Thyroid gland (tissue), 4 donors: ENCODE measurements around the gene TFCP2L1. TPM values are rescaled to one million over a fixed set of nuclear protein-coding genes. Genes with fewer than 3 reads are reported as not detected.

Source experiments
- DNase-seq, 2 donors: peaks; one replicate each; pipeline ENCODE4 v3.0.0-alpha.2; 2019
- H3K27ac ChIP-seq, 3 donors: fragments of 200-600 bp; sonication (generic); 1 replicate in 2 of 3; 2 replicates in 1 of 3; pipeline ENCODE4 v1.5.1; 2016 to 2019; ENCODE audit warnings: mild to moderate bottlenecking in 1 of 3, moderate library complexity in 1 of 3
- H3K27me3 ChIP-seq: fragments of 200-600 bp; sonication (generic); one replicate; pipeline ENCODE4 v1.5.1; 2019
- H3K36me3 ChIP-seq, 2 donors: fragments of 200-600 bp; sonication (generic); one replicate each; pipeline ENCODE4 v1.5.1; 2016 to 2019
- H3K4me1 ChIP-seq, 2 donors: fragments of 200-600 bp; sonication (generic); one replicate each; pipeline ENCODE4 v1.5.1; 2017 to 2019
- H3K4me3 ChIP-seq, 3 donors: fragments of 200-600 bp; sonication (generic); replicated peaks in 1 of 3; 1 replicate in 2 of 3; 2 replicates in 1 of 3; pipeline ENCODE4 v1.5.1; 2016; ENCODE audit warnings: mild to moderate bottlenecking in 1 of 3
- H3K9me3 ChIP-seq: fragments of 200-600 bp; sonication (generic); one replicate; pipeline ENCODE4 v1.5.1; 2017
- POLR2A ChIP-seq, 2 donors: fragments of 450-650 bp; IDR thresholded peaks; one replicate each; pipeline ENCODE4 v1.6.1; 2017; ENCODE audit warnings: antibody characterized with exemption in 2 of 2, mild to moderate bottlenecking in 2 of 2, moderate library complexity in 1 of 2
- WGBS, 2 donors: methylation state at CpG; one replicate each; pipeline ENCODE4 v1.1.5; 2017; 5-methylcytosine and 5-hydroxymethylcytosine counted together
- intact Hi-C: fragments of 100-400 bp; cut with DNase I; formaldehyde crosslinking; loops from one replicate; pipeline ENCODE4 v1.15.1; 2023
- total RNA-seq, 4 donors: library from RNA; depleted of rRNA; stranded (reverse); fragments of >200 nt; gene quantifications; one replicate each; pipeline ENCODE4 v1.2.3, GENCODE V29; 2016
- TF ChIP-seq, protein P1 (sequence below), 6 experiments: fragments of 200-600 bp in 3 of 6; fragments of 450-650 bp in 3 of 6; sonication (generic) in 3 of 6; IDR thresholded peaks; one replicate each; pipeline ENCODE4 v1.5.1; 2016 to 2019; ENCODE audit warnings: antibody characterized with exemption in 6 of 6, mild to moderate bottlenecking in 2 of 6, inconsistent platforms in 1 of 6, moderate library complexity in 1 of 6

Gene TFCP2L1
- total RNA-seq, 4 donors from 2014 or later, result 97.4 to 188 (median 146) TPM

DNA sequence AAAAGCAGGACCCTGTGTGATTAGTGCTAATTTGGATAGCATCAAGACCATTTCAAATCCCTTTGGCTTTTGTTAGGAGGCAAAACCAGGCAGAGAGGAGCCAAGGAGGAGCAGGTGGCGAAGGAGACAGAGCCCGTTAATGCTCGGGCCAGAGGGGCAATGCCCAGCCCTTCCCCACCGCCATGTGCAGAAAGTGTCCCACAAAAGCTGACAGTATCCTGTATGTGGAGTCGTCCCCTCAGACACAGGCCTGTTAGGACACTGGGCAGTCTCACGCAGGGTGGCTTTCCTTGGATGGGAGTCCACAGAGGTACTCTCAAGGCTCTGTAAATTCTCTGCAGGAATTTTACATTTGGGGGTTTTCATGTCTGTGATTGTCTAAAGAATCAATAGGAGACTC lies 44.8 kb upstream of the TFCP2L1 start:
- 91 to 92% methylated on average over 6 of the region's 6 CpGs for WGBS, 2 donors
- DNase-seq, result no peak
- H3K27me3 ChIP-seq, result no peaks in the 10 kb centered on the region
- no peaks in the 10 kb centered on the region for H3K4me1 ChIP-seq
- H3K27ac ChIP-seq, result no peak overlapping the region
- no peaks in the 10 kb centered on the region for H3K36me3 ChIP-seq
- intact Hi-C loops, result no loop called here
- no peak for TF ChIP-seq POLR2A (IDR thresholded peaks at IDR 0.05)
- TF ChIP-seq, protein P1, sequence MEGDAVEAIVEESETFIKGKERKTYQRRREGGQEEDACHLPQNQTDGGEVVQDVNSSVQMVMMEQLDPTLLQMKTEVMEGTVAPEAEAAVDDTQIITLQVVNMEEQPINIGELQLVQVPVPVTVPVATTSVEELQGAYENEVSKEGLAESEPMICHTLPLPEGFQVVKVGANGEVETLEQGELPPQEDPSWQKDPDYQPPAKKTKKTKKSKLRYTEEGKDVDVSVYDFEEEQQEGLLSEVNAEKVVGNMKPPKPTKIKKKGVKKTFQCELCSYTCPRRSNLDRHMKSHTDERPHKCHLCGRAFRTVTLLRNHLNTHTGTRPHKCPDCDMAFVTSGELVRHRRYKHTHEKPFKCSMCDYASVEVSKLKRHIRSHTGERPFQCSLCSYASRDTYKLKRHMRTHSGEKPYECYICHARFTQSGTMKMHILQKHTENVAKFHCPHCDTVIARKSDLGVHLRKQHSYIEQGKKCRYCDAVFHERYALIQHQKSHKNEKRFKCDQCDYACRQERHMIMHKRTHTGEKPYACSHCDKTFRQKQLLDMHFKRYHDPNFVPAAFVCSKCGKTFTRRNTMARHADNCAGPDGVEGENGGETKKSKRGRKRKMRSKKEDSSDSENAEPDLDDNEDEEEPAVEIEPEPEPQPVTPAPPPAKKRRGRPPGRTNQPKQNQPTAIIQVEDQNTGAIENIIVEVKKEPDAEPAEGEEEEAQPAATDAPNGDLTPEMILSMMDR (IDR thresholded peaks at IDR 0.05), result no peak
- H3K4me3 ChIP-seq, result no peak overlapping the region
- no peaks in the 10 kb centered on the region for H3K9me3 ChIP-seq

DNA sequence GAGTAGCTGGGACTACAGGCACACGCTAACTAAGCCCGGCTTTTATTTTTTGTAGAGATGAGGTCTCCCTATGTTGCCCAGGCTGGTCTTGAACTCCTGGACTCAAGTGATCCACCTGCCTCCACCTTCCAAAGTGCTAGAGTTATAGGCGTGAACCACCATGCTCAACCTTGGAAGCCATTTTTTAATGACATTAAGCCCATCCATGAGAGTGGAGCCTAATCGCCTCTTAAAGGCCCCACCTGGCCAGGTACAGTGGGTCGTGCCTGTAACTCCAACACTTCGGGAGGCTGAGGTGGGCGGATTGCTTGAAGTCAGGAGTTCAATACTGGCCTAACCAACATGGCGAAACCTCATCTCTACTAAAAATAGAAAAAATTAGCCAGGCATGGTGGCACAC lies 41.6 kb upstream of the TFCP2L1 start:
- no peaks in the 10 kb centered on the region for H3K9me3 ChIP-seq
- no peak for TF ChIP-seq POLR2A (IDR thresholded peaks at IDR 0.05)
- TF ChIP-seq, protein P1 (IDR thresholded peaks at IDR 0.05), result no peak
- H3K36me3 ChIP-seq, result no peaks in the 10 kb centered on the region
- no peak overlapping the region for H3K27ac ChIP-seq
- H3K27me3 ChIP-seq, result no peaks in the 10 kb centered on the region
- H3K4me1 ChIP-seq, result no peaks in the 10 kb centered on the region
- intact Hi-C loops, result no loop called here
- no peak overlapping the region for H3K4me3 ChIP-seq
- WGBS, 2 donors, result 94 to 97% methylated on average over 8 of the region's 8 CpGs
- no peak for DNase-seq

DNA sequence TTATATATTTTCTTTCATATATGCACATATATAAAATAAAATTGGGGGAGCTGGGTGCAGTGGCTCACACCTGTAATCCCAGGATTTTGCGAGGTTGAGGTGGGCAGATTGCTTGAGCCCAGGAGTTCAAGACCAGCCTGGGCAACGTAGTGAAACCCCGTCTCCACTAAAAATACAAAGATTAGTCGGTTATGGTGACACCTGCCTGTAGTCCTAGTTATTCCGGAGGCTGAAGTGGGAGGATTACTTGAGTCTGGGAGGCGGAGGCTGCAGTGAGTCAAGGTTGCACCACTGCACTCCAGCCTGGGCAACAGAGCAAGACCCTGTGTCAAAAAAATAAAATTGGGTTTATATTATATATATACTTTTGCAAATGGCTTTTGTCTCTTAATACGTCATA lies 39.6 kb upstream of the TFCP2L1 start:
- TF ChIP-seq POLR2A (IDR thresholded peaks at IDR 0.05), result no peak
- TF ChIP-seq, protein P1 (IDR thresholded peaks at IDR 0.05), result no peak
- intact Hi-C loops, result no loop called here
- DNase-seq, result no peak
- 89 to 93% methylated on average over 7 of the region's 7 CpGs for WGBS, 2 donors
- no peak overlapping the region for H3K27ac ChIP-seq
- H3K4me1 ChIP-seq, result no peaks in the 10 kb centered on the region
- H3K4me3 ChIP-seq, result no peak overlapping the region
- no peaks in the 10 kb centered on the region for H3K9me3 ChIP-seq
- no peaks in the 10 kb centered on the region for H3K36me3 ChIP-seq
- H3K27me3 ChIP-seq, result no peaks in the 10 kb centered on the region

DNA sequence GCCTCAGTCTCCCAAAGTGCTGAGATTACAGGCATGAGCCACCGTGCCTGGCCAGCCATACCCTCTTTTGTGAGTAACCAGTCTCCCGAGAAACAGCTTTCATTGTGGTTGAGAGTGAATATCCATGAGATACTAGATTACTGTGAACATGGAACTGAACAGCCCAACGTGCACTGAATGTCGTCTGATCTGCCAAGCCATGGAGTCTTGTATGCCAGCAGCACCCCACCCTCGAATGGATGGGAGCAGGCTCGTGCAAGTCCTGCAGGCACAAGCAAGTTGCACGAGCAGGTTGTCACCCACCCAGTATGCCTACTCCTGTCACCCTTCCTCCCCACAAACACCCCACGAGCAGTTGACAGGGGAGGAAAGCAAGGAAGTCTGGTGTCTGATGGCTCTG lies 36.5 kb upstream of the TFCP2L1 start:
- 73 to 84% methylated on average over 6 to 7 of the region's 8 CpGs for WGBS, 2 donors
- intact Hi-C loops, result no loop called here
- no peaks in the 10 kb centered on the region for H3K4me1 ChIP-seq
- H3K9me3 ChIP-seq, result no peaks in the 10 kb centered on the region
- TF ChIP-seq POLR2A (IDR thresholded peaks at IDR 0.05), result no peak
- TF ChIP-seq, protein P1 (IDR thresholded peaks at IDR 0.05), result no peak
- no peak overlapping the region for H3K4me3 ChIP-seq
- no peak overlapping the region for H3K27ac ChIP-seq
- no peak for DNase-seq
- H3K36me3 ChIP-seq, result no peaks in the 10 kb centered on the region
- H3K27me3 ChIP-seq, result no peaks in the 10 kb centered on the region

DNA sequence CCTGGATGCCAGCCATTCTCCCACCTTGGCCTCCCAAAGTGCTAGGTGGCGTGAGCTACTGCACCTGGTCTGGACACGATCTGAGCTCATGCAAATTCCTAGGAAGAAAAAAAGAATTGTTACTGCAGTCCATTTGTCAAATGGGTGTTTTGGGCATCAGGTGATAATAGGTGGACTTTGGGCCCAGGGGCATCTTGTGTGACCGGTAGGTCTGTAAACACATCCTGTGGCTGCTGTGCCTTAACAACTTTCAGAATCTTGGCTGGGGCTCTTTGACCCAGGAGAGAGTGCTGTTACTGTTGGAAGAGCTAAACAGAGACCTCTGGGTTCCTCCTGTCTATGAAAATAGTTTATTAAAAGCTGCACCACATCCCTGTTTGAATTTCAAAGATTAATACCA lies 34.9 kb upstream of the TFCP2L1 start:
- Histone ChIP-seq H3K4me1 (no peaks in the 10 kb centered on the region), H3K27me3 (no peaks in the 10 kb centered on the region), H3K27ac (no peak overlapping the region), H3K4me3 (no peak overlapping the region), H3K36me3 (no peaks in the 10 kb centered on the region), H3K9me3 (no peaks in the 10 kb centered on the region)
- TF ChIP-seq, protein P1 (IDR thresholded peaks at IDR 0.05), result no peak
- TF ChIP-seq POLR2A (IDR thresholded peaks at IDR 0.05), result no peak
- intact Hi-C loops, result no loop called here
- no peak for DNase-seq
- WGBS, 2 donors, result 91 to 93% methylated on average over 3 of the region's 3 CpGs
